HG03108 (cell line): Measurements from ENCODE around the gene GPBAR1.

Experiments
- ATAC-seq: cut with Tn5 transposase; IDR thresholded peaks from one replicate; pipeline ENCODE4 v1.9.1; 2021; ENCODE audit warnings: moderate library complexity; ENCODE audit not compliant: unreplicated experiment

The GPBAR1 gene

DNA sequence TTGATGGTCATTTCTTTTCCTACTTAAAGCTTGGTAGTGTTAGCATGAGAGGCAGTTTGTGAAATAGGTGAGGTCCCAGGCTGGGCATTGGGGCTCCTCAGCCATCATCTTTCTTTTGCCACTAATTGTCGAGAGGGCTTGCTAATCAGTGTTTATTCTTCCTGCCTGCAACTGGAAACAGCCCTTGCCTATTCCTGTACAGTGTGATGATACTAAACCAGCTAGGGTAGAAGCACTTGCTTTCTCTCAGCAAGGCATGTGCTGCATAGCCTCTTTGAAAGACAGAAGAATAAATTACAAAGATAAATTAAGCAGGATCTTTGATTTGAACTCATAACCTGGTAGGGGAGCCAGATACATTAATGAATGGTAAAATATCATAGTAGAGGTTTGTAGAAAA, 16.6 kb upstream of the GPBAR1 start:
- ATAC-seq = no peak

- no peak for ATAC-seq
These were observed 16.1 kb upstream of the GPBAR1 start for GRCh38 chr2:218244665-218245064.

DNA sequence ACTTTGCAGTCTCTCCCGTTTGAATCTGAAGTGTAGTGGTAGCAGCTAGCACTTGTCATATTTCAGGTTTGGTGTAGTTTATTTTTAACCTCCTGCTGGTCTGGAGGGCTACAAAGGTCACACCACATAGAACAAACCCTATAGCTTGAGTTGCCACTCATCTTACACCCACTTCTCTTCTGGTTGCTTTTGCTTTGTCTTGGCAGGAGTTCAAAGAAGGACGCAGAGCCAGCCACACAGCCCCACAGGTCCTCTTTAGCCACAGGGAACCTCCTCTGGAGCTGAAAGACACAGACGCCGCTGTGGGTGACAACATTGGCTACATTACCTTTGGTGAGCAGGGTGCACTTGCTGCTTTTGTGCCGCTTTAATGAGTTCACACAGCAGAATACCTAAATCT, 15.6 kb upstream of the GPBAR1 start:
- no peak for ATAC-seq

DNA sequence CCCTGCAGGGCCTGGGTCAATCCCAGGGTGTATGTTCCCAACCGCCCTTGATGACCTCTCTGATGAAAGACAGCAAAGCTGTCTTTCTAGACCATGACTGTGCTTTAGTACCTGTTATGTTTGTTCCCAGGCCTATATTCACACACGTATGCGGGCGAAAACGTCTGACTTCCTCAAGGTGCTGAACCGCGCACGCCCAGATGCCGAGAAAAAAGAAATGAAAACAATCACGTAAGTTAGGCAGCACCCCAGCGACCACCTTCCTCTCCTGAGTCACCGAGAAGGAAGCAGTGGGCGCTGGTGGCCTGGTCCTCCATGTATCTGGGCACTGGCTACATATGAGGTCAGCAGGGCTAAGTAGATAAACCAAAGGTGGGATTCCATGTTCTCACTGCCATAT, 11.1 kb upstream of the GPBAR1 start:
- ATAC-seq = no peak

GRCh38 chr2:218252509-218253231, 8.1 kb upstream of the GPBAR1 start:
- no peak for ATAC-seq

DNA sequence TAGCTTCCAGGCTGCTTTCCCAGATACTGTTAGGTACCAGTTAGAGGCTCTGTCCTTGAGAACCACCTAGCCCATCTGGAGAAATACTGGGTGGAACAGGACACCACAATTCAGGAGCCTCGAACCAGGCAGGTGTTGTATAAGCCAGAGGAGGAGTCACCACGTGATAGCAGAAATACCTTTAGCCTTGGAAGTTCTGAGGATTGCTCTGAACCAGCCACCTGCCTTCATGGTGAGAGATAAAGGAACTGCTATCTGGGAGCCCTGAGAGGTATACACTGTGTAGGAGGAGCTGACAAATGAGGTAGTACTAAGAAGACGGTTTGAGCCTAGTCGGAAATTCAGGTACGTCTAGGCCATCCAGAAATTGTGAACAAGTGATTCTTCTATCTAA, 7.6 kb upstream of the GPBAR1 start:
- no peak for ATAC-seq

DNA sequence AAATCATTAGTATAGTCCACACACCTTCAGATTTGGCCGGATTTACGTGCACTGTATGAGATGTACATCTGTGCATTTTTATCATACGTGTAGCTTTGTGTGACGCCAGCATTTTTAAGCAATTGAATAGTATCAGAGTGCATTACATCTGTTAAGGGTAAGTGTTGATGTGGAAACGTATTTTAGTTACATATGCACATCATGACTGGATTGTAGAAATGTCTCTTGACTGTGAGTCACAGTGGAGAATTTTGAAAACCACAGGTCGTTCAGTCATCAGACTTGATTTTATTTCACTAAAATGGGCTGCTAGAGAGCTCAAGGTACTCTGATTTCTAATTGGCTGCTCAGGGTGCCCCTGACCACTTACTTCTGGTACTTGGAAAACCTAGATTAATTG, 5.4 kb upstream of the GPBAR1 start:
- ATAC-seq = no peak

DNA sequence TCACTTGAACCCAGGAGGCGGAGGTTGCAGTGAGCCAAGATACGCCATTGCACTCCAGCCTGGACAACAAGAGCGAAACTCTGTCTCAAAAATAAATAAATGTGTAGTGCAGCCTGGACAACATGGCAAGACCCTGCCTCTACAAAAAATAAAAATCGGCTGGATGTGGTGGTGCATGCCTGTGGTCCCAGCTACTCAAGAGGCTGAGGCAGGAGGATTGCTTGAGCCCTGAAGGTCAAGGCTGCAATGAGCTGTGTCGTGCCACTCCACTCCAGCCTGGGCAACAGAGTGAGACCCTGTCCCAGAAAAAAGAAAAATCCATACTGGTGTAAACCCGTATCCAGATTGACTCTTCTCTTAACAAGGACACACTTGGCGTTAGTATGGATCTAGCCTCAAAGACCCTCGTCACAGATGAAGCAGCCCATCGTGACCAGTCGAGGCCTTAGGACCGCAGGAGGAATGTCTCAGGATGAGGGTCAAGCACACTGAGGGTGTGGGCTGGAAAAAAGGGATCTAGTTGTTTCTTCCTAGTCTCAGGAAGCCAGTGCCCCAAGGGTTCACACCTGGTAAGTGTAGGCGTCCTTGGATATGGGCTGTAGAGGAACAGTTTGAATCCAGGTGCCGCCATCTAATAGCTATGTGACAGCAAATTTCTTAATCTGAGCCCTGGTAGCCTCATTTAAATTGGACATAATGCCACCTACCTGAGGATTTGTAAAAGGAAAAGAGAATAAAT, 4.0 kb upstream of the GPBAR1 start:
- ATAC-seq = no peak

- ATAC-seq = peak; percentile 52
These were observed 3.3 kb upstream of the GPBAR1 start for GRCh38 chr2:218257390-218257981.

DNA sequence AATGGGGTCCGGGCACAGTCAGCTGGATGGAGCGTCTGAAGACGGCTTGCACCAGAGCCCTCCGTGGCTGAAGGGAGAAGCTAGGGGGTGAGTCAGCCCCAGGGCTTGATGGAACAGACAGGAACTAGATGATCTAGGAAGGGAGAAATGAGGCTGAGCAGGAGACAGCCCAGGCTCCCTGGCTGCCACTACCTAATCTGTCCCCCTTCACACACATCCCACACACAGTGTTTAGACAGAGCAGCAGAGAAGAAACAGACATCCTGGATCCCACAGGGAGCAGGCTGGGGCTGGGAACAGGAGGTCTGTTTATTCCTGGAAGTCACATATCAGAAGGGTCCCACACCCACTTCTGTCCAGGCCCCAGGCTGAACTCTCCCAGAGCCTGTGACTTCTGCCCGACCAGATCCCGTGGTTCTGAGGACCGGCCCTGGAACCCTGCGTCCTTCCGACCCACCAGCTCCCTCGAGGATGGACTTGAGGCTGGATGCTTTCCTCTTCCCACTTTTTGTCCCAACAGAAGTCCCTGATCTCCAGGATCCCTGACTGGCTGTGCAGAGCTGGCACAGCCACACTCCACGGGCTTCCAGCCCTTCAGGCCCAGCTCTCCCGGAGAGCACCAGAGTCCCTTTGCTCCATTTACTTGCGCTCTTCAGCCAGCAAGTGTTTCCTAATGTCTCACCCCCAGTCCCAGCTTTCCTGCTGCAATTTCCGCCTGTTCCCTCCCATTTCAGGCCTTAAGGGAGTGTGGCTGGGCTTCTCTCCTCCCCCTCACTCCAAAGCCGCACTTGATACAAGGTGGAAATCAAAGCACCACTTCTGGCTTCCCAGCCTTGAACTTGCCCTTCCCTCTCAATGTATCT, 1.5 kb upstream of the GPBAR1 start:
- no peak for ATAC-seq

DNA sequence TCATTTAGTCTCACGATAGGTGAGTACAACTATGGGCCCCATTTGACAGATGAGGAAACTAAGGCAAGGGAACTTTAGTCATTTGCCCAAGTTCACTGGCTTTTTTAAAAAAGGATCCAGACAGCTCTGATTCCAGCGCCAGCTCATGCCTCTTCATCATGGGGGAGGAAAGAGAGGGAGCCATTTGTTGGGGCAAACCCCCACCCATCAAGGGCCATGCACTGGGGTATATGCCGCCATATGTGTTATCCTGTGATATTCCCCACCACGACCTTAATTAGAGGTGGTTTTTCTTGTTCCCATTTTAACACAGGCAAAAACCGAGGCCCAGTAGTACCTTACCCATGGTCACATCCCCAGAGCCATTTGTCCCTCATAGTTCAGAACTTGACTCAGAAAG, 649 bp upstream of the GPBAR1 start:
- ATAC-seq = no peak

- ATAC-seq = no peak
These were observed 815 bp downstream of the GPBAR1 start for GRCh38 chr2:218261423-218262236.

DNA sequence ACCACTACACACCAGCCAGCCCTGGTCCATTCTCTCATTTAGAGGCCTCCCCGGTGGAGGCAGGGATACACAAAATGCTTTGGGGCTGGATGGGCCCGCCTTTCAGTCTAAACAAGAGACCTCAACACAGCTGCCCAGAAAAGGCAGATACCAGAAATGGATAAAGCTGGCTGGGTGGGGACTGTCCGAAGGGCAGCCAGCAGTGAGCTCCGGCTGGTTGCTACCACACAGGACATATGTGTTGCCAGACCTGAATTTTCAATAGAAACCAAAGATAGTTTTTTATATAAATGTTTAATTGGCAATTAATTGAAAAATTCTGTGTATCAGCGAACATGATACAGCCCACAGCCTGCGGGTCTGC, 1.4 kb downstream of the GPBAR1 start:
- ATAC-seq = no peak

DNA sequence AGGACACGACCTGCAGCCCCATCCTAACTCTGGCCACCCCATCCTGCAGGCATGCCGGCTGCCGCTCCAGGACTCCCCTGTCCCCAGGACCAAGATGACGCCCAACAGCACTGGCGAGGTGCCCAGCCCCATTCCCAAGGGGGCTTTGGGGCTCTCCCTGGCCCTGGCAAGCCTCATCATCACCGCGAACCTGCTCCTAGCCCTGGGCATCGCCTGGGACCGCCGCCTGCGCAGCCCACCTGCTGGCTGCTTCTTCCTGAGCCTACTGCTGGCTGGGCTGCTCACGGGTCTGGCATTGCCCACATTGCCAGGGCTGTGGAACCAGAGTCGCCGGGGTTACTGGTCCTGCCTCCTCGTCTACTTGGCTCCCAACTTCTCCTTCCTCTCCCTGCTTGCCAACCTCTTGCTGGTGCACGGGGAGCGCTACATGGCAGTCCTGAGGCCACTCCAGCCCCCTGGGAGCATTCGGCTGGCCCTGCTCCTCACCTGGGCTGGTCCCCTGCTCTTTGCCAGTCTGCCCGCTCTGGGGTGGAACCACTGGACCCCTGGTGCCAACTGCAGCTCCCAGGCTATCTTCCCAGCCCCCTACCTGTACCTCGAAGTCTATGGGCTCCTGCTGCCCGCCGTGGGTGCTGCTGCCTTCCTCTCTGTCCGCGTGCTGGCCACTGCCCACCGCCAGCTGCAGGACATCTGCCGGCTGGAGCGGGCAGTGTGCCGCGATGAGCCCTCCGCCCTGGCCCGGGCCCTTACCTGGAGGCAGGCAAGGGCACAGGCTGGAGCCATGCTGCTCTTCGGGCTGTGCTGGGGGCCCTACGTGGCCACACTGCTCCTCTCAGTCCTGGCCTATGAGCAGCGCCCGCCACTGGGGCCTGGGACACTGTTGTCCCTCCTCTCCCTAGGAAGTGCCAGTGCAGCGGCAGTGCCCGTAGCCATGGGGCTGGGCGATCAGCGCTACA, 2.1 kb downstream of the GPBAR1 start:
- ATAC-seq = no peak

DNA sequence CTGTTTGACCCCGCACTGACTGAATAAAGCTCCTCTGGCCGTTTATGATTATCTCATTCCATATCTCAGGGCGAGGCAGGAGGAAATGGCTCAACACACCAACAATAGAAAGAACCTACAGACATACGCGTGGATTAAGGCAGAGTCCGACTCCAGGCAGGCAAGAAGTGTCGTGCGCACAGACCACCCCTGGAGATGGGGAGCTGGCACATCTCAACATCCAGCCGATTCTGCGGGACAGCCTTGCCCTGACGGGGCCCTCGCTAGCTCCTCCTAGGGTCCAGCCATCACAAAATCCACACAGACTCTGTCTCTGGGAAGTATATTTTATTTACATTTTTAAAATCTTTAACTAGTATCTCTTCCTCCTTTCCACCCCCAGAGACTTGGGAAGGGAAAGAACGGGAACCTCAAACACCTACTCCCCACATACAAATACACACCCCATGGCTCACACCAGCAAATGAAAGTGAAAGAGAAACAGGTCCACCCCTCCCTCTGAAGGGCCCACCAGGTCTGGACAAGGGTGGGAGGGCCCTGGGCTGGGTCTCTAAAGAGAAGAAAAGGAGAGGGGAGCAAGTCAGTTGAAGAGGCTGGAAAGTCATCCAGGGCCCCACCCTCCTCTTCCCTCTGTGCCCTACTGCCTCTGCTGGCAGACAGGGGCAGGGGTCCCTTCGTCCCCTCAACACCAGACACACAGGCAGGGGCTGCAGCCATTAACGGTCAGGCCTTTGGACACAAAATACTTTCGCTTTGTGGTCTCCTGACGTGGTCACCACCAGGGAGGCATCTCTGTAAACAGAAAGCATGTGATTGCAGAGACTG, 3.2 kb downstream of the GPBAR1 start:
- ATAC-seq = no peak

DNA sequence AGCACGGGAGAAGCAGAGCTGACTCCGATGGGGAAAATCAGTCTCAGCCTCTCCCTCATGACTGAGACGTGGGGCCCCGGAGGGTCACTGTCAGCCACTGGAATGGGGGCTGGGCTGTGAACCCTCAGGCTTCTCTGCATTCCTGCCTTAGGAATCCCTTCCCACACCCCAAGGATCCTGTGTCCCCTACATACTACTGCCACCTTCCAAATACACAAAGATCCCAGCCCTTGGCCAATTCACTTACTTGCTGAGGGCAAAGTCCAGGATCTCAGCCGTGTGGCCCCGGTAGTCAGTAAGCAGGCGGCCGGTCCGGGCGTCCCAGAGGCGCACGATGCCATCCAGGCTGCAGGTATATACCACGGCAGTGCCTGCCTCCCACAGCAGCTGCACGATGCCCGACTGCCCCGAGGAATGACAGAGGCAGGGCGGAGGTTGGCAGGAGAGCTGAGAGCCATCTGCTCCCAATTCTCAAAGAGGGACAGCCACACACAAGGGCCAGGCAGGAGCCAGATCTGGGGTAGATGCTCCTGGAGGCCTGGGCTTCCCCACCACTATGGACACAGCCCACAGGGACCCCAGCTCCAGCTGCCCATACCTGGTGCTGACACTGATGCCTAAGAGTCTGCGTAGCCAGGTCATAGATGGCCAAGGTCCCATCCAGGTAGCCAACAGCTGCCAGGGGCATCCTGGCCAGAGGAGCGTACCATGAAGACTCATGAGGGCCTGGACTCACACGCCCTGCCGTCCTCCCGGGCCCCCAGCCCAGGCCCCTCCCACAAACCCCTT, 4.2 kb downstream of the GPBAR1 start:
- no peak for ATAC-seq

DNA sequence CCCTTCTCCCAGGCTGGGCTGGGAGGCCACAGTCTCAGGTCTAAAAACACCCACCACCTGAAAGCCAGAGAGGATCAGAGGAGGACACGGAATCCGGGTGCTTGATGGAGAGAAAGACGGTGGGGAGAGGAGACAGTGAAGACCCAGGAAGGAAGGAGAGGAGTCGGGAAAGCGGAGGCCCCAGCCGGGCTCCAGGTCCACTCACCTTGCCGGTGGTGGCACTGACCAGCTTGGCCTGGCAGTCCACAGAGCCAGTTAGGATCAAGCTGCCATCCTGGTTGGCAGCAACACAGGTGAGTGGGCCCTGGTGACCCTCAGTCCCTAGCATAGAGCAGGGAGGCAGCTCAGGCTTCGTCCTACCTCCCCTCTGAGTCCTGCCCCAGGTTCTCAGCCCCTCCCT, 4.8 kb downstream of the GPBAR1 start:
- ATAC-seq = no peak
